ENCODE results near the gene NASP. TPM values are rescaled to one million over a fixed set of nuclear protein-coding genes. Genes with fewer than 3 reads are reported as not detected.

NASP gene
- total and polyA plus RNA-seq, 2 of the 13 experiments (the other 11 are each of a cell fraction or from before 2014, with no cell fraction given): 132 to 256 TPM

DNA sequence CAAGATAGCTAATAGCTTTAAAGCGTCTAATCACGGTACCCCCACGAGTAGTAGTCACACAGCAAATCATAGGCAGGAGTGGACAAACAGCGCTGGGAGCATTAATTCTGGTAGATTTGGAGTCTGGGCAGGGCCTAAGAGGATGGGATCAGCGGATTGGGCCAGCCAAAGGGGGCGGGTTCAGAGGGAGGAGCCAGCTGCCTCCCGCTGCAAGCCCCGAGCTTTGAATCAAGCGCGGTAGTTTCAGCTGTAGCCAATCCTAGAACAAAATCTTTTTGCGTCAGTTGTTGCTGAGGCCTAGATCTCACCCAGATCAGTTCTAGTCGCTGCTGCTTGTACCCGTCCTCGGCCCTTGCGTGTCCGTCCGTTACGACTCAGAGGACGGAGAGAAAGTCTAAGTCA, 576 bp upstream of the NASP start (continued):
- TF ChIP-seq, protein P1, sequence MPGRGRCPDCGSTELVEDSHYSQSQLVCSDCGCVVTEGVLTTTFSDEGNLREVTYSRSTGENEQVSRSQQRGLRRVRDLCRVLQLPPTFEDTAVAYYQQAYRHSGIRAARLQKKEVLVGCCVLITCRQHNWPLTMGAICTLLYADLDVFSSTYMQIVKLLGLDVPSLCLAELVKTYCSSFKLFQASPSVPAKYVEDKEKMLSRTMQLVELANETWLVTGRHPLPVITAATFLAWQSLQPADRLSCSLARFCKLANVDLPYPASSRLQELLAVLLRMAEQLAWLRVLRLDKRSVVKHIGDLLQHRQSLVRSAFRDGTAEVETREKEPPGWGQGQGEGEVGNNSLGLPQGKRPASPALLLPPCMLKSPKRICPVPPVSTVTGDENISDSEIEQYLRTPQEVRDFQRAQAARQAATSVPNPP (CRISPR knock-in tag; IDR thresholded peaks at IDR 0.05): no peak
- TF ChIP-seq ZNF703 (CRISPR knock-in tag; IDR thresholded peaks at IDR 0.05; ENCODE audit: borderline replicate concordance) (no peak), TOE1 (CRISPR knock-in tag; IDR thresholded peaks at IDR 0.05) (no peak), ZNF350 (CRISPR knock-in tag; IDR thresholded peaks at IDR 0.05; ENCODE audit: borderline replicate concordance, low read depth) (0 out of 2 replicates have a peak, but pooled peaks have one; percentile 19), NFKB2 (CRISPR knock-in tag; IDR thresholded peaks at IDR 0.05; ENCODE audit: borderline replicate concordance) (no peak), FOXP4 (CRISPR knock-in tag; IDR thresholded peaks at IDR 0.05) (no peak), RAD51 (IDR thresholded peaks at IDR 0.05; ENCODE audit: borderline replicate concordance) (no peak), ZNF766 (CRISPR knock-in tag; IDR thresholded peaks at IDR 0.05; ENCODE audit: borderline replicate concordance) (no peak)

All from HepG2 (cell line).